T-helper 9 cell (primary cell): Measurements from ENCODE around the gene COPS8.

ENCODE experiments used
- DNase-seq: peaks from one replicate; pipeline ENCODE4 v3.0.0-alpha.2; 2020

The COPS8 gene

DNA sequence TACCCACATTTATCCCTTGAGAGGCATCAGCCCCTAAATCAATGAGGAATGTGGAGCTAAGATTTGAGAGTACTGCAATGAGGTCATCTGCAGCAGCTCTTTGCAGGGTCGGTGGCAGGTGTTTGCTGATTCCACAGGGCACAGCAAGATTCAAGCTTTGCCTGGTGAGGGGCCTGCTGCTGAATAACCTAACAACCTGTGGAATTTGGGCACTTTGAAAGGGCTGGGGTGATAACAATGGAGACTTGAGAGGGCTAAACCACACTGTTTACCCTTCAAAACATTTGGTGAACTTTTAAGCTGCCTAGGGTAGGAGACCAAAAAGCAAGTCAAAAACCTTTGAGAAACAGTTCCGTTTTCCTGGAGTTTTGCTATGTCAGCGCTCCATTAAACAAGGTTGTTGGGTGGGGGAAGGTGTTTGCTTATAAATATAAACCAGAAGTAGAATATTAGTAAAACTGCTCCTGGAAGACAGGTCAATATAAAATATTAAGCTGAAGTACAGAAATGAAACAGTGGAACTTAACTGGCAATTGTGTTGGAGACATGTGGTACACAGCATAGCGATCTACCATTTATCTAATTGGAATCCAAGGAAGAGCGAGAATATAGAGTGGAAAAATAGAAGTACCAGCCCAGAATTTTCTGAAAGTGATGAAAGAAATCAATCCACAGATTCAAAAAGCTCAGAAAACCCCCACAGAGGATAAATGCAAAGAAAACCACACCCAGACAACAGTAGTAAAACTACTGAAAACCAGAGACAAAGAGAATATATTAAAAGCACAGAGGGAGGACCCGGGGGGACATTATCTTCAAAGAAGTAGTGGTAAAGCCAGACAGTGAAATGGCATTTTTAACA, 15.7 kb downstream of the COPS8 start:
- no peak for DNase-seq

DNA sequence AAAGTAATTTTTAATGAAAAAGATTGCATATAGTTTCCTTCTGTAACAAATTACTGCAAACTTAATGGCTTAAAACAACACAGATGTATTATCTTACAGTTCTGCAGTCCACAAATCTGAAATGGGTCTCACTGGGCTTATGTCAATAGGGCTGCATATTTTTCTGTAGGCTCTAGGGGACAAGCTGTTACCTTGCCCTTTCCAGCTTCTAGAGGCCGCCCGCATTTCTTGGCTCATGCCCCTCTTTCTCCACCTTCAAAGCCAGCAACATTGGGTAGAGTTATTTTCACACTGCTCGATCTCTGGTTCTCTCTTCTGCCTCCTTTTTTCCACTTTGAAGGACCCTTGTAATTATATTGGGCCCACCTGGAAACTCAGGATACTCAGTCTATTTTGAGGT, 16.7 kb downstream of the COPS8 start:
- no peak for DNase-seq

DNA sequence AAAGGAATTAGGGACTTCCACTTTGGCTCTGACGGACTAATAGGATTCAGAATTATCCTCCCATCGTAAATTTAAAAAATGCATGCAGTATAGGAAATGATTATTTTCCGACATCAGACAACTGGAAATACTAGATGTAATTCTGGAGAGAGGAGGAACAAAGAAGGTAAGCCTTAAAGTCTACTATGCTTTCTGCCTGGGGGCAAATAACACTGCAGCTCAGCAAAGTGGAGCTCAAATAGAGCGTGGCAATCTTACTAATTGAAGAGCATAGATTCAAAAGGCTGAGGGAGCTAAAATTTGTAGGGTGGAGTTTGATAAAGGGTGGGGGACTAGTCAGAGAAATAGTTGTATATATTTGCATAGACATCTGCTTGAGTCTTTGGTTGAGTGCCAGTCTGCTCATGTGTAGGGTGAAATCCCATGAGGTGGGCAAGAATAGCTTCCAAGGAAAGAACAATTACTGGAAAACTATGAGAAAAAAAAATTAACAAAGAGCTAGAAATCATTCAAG, 23.8 kb downstream of the COPS8 start:
- DNase-seq = no peak

DNA sequence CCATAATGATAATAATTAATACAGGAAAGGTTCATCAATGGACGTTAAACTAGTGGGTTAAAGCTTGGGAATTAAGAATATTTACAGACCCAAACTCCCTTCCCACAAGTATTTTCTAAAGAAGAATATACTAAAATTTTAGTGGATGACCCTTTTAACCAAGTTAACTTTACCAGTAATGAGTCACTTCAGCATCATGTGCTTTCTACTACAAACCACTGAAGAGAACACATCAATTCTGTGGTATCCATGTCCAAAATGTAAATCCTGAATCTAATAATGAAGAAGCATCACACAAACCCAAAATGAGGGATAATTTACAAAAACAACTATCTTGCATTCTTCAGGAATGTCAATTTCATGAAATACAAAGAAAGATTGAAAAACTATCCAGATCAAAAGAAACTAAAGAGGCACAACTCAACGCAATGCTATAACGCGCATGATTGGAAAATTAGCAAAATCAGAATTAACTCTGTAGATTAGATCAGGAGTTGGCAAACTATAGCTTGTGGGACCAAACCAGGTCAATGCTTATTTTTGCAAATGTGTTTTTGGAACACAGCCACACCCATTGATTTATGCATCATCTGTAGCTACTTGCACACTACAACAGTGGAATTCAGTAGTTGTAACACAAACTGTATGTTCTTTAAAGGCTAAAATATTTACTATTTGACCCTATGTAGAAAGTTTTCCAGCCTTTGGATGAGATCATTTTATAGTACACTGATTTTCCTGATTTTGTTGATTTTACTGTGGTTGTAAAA, 27.5 kb downstream of the COPS8 start:
- no peak for DNase-seq

DNA sequence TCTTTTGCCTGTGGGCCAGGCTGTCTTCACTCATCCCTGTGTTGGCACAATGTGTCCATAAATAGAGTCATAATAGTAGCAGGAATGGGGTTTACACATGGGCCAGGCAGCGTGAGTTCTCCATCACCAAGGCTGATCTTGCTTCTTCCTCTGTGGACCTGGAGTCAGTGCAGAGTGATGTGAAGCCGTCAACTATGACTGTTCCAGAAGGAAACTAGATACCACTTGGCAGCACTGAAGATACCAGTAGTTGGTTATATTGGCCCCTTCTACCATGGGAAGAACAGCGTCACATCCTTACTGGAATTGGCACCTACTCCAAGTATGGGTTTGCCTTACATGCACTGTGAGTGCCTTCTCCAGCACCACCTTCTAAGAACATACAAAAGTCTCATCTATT, 30.2 kb downstream of the COPS8 start:
- no peak for DNase-seq

DNA sequence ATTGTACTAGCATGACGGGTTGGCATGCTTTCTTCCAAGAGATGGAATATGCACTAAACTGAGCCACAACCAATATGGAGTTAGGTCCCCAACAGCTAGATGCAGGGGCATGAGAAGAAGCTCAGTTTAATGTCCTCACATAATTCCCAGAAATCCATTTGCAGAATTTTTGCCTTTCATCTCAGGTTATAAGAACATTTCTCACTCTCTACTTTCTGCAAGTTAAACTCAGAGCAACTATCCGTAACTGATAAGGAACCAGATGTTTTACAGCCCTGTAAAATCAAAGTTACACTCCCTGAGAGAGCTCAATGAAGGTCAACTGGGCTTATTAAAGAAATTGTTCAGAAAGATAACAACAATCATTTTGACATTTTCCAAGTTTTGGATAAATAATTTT, 30.7 kb downstream of the COPS8 start:
- DNase-seq = no peak

DNA sequence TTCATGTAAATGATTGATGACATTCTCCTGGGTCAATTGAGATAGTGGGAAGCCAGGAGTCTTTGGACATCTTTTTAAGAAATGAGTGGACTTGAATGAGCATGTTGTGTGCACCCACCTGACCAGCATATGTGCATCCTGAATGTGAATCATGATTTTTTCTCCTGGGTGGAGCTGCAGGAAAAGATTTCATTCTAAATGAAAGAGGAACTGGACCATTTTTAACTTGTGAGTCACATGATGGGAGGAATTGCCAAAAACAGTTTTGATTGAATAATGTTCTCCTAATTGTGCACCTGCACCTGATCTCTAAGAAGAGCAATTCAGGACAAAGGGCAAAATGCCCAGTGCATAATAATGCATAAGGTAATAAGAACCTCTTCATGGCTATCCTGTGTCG, 32.3 kb downstream of the COPS8 start:
- DNase-seq = no peak

DNA sequence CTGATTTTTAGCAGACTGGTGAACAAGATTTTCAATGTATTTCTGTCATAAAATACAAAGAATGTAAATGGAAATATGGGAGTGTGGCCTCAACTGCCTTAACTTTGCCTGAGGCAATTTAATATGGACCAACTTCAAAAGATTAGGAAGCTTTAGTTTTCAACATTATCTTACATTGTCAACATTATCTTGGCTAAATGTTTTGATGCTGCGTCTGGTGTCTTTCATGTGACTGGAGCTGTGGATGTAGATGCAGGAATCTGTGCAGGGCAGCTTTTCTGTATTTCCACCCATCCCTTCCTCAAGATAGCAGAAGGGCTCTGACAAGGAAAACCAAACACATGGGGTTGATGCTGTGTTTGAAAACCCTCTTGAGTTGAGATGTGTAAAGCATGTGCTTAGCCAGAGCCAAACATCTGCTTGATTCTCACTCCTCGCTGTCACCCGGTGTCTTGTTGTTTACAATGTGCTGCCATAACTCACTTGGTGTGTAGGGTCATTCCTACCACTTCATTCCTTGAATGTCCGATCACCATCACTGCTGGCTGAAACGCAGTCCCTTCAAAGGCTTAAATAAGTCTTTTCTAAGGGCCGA, 33.0 kb downstream of the COPS8 start:
- no peak for DNase-seq

DNA sequence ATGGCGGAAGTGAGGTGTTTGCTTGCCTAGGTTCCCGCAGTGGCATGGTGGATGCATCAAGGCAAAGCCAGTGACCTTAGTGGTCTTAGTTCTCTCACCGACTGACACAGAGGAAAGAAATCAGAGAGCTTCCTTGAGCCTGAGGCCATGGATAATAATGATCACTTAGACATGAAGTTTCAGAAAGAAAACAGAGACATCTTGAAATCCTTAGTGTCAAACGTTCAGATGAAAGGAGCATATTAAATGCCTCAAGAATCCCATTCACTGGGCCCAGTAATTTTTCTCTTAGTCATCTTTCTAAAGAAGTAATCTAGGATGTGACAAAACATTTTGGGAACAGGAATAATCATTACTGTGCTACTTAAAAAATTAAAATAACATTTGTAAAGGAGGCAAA, 35.2 kb downstream of the COPS8 start:
- DNase-seq = no peak

DNA sequence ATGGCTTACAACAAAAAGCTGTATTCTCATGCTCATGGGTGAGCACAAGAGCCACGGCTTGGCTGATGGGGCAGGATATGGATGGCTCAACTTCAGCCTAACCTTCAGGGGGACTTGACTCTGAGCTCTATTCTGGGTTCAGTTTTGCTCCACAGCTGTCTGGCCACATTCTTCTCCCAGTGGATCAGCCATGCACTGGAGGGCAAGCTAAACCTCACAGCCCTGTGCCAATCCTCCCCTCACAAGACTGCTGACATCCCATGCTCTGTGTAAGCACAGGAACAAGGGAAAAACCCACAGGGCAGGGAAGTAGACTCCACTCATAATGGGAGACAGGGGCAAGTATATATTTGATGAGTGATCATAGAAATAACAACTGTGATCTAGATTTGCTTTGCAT, 35.6 kb downstream of the COPS8 start:
- no peak for DNase-seq

DNA sequence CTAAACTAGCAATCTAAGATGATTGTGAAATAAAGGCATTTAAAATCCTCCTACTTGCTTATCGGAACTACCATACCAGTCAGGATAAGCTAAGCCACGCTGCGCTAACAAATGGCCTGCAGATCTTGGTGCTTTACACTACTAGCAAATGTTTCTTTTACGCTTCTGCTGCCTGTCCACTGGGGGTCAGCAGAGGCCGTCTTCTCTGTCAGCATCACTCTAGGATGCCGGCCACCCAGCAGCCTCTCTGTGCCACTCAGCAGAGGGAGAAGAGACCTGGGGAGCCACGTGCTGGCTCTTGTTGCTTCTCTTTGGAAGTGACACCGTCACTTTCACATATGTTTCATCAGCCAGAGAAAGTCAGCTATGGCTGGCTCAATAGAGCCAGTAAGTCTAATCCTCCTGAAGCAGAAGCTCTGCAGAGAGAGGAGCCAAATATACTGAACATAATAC, 36.6 kb downstream of the COPS8 start:
- no peak for DNase-seq

DNA sequence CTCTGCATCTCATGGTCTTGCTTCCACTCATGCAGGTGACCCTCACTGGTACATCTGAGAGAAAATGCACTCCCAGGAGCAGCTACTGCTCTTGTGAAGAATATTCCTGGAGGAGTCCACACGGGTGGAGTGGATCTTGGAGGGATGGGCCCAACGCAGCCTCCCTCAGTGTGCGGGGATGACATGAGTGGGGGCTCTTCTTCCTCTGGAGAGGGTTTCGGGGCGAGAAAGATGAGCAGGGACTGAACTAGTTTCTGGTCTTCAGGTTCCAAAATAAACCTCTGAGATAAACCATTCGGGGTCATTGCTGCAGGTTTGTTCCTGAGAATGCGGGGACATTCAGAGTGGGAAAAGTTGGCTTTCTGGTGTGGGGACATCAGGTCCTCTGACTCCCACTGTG, 39.1 kb downstream of the COPS8 start:
- DNase-seq = no peak

DNA sequence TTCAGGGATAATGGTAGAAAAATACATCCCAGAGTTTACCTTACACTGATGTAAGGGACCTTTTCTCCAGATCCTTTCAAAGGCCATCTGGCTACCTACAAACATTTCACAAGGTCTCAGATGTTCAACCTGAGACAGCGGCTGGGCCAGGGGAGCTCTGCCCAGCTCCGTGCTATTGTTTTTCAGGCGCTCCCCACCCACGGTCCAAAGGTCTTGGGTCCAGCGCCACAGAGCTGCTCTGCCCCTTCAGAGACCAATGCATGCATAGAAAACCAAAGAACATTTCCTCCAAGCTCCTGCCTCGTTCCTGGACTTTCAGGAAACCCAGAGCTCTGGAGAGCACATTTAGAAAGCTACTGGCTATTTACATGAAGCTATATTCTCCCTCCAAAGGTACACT, 40.3 kb downstream of the COPS8 start:
- DNase-seq = no peak

DNA sequence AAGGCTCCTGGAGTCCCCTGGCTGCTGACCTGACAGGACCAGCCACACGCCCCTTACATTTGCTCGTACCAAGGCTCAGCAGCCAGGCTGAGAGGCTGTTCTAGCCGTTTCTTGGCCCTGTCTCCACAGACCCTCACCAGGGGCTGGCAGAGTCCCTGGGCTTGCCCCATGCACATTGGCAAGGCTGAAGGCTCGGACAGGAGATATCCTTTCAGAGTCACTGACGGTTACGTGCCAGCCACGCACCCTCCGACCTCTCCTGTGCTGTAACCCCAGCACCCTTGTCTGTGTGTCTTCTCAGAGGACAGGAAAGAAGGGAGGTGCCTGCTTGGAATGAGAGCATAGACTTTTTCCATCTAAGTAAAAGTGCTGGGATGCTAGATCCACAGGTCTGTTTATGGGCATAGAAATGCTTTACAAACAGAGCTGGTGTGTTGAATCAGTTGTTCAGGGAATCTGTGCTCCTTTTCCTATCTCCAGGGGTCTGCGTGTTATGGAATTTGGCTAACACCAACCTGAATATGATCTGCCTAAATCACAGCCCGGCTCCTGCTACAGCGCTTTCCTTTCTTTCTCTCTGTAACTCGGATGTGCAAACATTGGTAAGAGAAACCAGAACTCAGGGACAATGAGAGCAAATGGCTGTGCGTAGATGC, 41.0 kb downstream of the COPS8 start:
- DNase-seq = no peak

DNA sequence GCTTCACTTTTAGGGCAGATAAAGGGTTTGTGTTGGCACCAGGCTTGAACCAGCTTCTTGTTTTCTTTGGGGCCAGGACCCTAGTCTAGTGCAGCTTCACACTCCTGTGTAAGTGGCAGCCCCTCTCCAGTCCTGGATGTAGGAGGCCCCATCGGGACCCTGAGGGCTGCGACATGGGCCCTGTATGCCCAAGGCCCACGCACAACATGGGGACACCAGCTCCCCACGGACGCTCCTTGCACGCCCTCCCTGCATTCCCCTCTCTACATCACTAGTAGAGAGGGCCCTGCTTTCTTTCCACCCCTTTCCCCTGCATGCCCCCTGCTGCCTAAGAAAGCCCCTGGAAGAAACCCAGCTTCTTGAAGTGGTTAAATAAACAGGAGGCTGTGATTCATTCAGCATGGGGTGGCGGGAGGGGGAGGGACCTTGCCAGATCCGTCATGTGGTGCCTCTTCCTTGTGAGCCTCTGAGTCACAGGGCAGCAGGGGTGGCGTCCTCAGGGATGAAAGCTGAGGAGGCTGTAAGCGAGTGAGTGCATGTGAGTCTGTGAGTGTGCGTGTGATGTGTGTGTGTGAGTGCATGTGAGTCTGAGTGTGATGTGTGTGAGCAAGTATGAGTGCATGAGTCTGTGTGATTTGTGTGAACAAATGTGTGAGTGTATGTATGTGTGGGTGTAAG, 42.5 kb downstream of the COPS8 start:
- no peak for DNase-seq

DNA sequence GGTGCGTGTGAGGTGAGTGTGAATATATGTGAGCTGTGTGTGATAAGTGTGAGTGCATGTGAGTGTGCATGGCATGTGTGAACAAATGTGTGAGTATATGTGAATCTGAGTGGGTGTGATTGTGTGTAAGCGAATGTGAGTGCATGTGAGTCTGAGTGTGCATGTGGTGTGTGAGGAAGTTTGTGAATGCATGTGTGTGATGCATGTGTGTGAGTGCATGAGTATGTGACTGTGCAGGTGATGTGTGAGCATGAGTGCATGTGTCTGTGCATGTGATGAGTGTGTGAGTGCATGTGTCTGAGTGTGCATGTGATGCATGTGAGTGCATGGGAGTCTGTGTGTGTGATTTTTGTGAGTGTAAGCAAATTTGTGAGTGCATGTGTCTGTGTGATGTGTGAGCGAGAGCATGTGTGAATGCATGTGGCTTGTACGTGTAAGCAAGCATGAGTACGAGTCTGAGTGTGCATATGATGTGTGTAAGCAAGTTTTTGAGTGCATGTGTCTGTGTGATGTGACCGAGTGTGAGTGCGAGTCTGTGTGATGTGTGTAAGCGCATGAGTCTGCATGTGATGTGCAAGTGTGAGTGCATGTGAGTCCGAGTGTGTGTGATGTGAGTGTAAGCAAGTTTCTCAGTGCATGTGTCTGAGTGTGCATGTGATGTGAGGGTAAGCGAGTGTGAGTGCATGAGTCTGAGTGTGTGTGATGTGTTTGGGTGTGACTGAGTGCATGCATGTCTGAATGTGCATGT, 43.3 kb downstream of the COPS8 start:
- DNase-seq = no peak

DNA sequence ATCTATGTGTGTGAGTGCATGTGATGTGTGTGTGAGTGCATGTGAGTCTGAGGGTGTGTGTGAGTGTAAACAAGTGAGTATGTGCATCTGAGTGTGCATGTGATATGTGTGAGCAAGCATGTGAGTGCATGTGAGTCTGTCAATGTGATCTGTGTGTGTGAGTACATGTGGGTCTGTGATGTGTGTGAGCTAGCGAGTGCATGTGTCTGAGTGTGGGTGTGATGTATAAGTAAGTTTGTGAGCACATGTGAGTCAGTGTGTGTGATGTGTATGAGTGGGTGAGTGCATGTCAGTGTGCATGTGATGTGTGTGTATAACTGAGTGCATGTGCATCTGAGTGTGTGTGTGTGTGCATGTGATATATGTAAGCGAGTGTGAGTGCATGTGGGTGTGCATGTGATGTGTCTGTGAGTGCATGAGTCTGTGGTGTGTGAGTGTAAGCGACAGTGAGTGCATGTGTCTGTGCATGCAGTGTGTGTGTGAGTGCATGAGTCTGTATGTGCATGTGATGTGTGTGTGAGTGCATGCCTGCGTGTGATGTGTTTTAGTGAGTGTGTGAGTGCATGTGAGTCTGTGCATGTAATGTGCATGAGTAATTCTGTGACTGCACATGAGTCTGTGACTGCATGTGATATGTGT, 44.1 kb downstream of the COPS8 start:
- no peak for DNase-seq

DNA sequence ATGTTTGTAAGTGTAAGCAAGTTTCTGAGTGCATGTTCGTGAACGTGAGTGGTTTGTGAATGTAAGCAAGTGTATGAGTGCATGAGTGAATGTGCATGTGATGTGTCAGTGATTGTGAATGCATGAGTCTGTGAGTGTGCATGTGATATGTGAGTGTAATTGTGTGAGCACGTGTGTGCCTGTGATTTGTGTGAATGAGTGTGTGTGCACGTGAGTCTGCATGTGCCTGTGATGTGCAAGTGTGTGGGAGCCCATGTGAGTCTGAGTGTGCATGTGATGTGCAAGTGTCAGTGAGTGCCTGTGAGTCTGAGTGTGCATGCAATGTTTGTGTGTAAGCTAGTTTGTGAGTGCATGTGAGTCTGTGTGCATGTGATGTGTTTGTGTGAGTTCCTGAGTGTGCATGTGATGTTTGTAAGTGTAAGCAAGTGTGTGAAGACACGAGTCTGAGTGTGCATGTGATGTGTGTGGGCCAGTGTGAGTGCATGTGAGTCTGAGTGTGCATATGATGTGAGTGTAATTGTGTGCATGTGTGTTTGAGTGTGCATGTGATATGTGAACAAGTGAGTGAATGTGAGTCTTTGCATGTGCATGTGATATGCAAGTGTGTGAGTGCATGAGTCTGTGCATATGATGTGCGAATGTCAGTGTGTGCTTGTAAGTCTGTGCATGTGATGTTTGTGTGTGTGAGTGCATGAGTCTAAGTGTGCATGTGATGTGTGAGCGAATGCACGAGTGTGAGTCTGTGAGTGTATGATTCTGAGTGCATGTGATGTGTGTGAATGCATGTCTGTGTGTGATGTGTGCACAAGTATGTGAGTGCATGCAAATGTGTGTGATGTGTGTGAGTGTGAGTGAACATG, 45.1 kb downstream of the COPS8 start:
- no peak for DNase-seq

DNA sequence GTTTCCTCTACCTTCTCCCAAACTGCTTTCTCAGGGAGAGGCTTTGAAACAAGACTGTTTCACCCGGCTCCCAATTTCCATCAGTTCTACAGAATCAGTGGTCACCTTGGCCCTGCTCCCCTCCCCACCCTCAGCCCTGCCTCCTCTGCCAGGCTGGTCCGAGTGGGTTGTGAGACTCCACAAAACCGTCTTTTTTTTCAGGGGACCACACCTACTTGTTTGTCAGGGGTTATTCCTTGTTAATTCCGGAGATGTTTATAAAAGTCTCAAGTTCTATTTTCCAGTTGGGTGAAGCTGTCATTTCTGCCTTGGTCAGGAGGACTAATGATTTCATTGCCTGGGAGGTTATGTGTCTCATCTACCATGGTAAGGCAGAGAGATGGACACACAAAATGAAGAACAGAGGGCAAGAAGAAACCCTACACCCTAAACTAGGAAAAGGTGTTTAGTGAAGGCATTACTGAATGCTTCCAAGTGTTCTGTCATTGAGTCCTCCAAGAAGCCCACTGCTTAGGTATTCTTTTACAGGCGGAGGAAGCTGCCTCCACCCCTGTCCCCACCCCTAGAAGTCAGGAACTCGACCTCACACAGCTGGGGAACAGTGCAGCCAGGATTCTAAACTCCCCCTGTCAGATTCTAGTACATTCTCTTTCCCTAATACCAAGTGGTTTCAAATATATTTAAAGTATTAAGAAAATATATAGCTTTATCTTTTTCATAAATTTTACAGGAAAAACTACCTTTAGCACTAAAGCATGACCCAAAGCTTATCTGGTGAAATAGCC, 46.3 kb downstream of the COPS8 start:
- DNase-seq = no peak
